Activated T-helper 1 cell treated with anti-CD3 and anti-CD28 coated beads, Interleukin-12 subunit alpha, Interleukin-12 subunit beta, Interleukin-2, Interleukin-4 antibody, amounts not matched to agents 30 ng/mL and 10 ng/mL and 1 ng/mL, durations not matched to agents 14 hours and 24 hours and 36 hours (primary cell): ENCODE data around the gene SMTN. TPM values are rescaled to one million over a fixed set of nuclear protein-coding genes. Genes with fewer than 3 reads are reported as not detected.

Source experiments
- DNase-seq: peaks from one replicate; pipeline ENCODE4 v3.0.0; 2021; ENCODE audit warnings: low spot score
- H3K27ac Mint-ChIP-seq: one replicate; pipeline ENCODE4 v1.8.0; 2021; ENCODE audit warnings: mild to moderate bottlenecking, mixed read lengths
- H3K27me3 Mint-ChIP-seq: one replicate; pipeline ENCODE4 v1.8.0; 2022; ENCODE audit warnings: mild to moderate bottlenecking, moderate library complexity, mixed read lengths; ENCODE audit not compliant: insufficient read depth
- H3K36me3 Mint-ChIP-seq: one replicate; pipeline ENCODE4 v1.8.0; 2021; ENCODE audit warnings: low read depth, mixed read lengths
- H3K4me1 Mint-ChIP-seq: one replicate; pipeline ENCODE4 v1.8.0; 2021; ENCODE audit warnings: low read depth, mixed read lengths
- H3K4me3 Mint-ChIP-seq: one replicate; pipeline ENCODE4 v1.8.0; 2021; ENCODE audit warnings: mild to moderate bottlenecking, moderate library complexity, mixed read lengths
- H3K9me3 Mint-ChIP-seq: one replicate; pipeline ENCODE4 v1.8.0; 2021; ENCODE audit warnings: mixed read lengths
- intact Hi-C: fragments of 100-400 bp; cut with micrococcal nuclease; formaldehyde crosslinking; loops from one replicate; pipeline ENCODE4 v1.15.1; 2024
- total RNA-seq: library from RNA; stranded (reverse); gene quantifications from 2 replicates; pipeline ENCODE4 v1.2.3, GENCODE V29; 2022

Gene SMTN
- total RNA-seq, 1 donor from 2014 or later = 13.7 TPM

DNA sequence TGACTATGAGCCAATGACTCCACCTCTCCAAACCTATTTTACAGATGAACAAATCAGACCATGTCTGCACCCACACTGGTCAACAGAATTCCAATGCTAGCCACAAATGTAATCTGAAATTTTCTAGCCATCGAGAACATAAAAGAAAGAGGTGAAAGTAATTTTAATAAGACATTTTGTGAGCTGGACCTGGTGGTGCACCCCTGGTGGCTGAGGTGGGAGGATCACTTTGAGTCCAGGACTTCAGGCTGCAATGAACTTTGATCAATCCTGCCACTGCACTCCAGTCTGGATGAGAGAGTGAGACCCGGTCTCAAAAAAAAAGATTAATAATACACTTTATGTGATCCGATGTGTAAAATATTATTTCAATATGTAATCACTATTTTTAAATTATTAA lies 69.5 kb downstream of the SMTN start:
- DNase-seq = no peak
- Mint-ChIP-seq H3K27ac (no peak overlapping the region), H3K9me3 (no peaks in the 10 kb centered on the region), H3K4me3 (no peak overlapping the region), H3K36me3 (no peaks in the 10 kb centered on the region), H3K27me3 (peaks cover 4% of the 10 kb centered on the region), H3K4me1 (no peaks in the 10 kb centered on the region)
- intact Hi-C loops = loop anchor here (2.0 kb wide), 1 partner anchor 208 kb away; no protein-coding TSS in a partner anchor

GRCh38 chr22:31151872-31152271 lies 70.8 kb downstream of the SMTN start:
- Mint-ChIP-seq H3K36me3 (no peaks in the 10 kb centered on the region), H3K9me3 (no peaks in the 10 kb centered on the region), H3K4me1 (no peaks in the 10 kb centered on the region), H3K27ac (no peak overlapping the region), H3K27me3 (peaks cover 4% of the 10 kb centered on the region), H3K4me3 (no peak overlapping the region)
- intact Hi-C loops = loop anchor here (2.0 kb wide), 1 partner anchor 209 kb away; no protein-coding TSS in a partner anchor
- no peak for DNase-seq

DNA sequence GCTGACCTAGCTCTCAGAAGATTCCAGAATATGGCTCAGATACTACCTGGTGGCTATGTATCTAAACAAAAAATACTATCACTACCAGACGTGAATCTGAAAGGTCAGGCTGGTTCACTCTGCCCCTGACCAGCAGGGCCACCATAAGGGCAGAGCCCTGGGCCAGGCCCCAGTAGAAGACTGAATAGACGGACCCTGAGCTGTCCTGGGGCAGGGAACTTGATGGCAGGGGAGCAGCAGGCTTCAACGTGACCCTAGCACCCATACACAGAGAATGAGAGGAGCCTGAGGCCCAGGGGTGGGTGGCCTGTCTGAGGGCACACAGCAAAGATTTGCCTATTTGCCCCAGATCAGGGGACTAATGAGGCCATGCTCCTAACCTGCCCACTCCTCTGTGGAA lies 72.2 kb downstream of the SMTN start:
- H3K4me1 Mint-ChIP-seq = no peaks in the 10 kb centered on the region
- DNase-seq = no peak
- intact Hi-C loops = no loop called here
- H3K27me3 Mint-ChIP-seq = peaks cover 8% of the 10 kb centered on the region
- no peaks in the 10 kb centered on the region for H3K9me3 Mint-ChIP-seq
- H3K4me3 Mint-ChIP-seq = no peak overlapping the region
- no peak overlapping the region for H3K27ac Mint-ChIP-seq
- no peaks in the 10 kb centered on the region for H3K36me3 Mint-ChIP-seq

Other genes starting within 250 kb of the SMTN start
- 47.4 and 49.0 TPM in 2 replicates for gene MORC2, start 112.5 kb upstream of the SMTN start, total RNA-seq
- 68.0 and 71.3 TPM in 2 replicates for gene TUG1, start 112.1 kb upstream of the SMTN start, total RNA-seq
- gene SELENOM, start 26.2 kb downstream of the SMTN start, total RNA-seq = 6.4 and 9.8 TPM in 2 replicates
- gene INPP5J, start 41.6 kb downstream of the SMTN start, total RNA-seq = 0.17 TPM in 1 of 2 replicates, not detected in the other
- gene PLA2G3, start 59.2 kb downstream of the SMTN start, total RNA-seq = not detected in 2 replicates
- gene RNF185, start 78.9 kb downstream of the SMTN start, total RNA-seq = 18.7 and 19.6 TPM in 2 replicates
- gene LIMK2, start 131.0 kb downstream of the SMTN start, total RNA-seq = 39.8 and 40.7 TPM in 2 replicates
- gene PIK3IP1, start 211.2 kb downstream of the SMTN start, total RNA-seq = 11.1 and 12.3 TPM in 2 replicates